MM.1S (cell line): Measurements from ENCODE around the gene SCD.
"Not testable (repeated sequence)": the region's sequence is repeated elsewhere in the genome, so short reads cannot be mapped to it uniquely, and the experiment has no call there.

ENCODE experiments used
- CTCF ChIP-seq: fragments of 300-600 bp; sonication (generic); IDR thresholded peaks from 2 replicates; pipeline ENCODE4 v1.5.1; 2016; ENCODE audit warnings: antibody characterized with exemption, low read length, mixed read lengths
- EZH2 ChIP-seq: fragments of 300-600 bp; sonication (generic); optimal IDR thresholded peaks from 2 replicates; pipeline ENCODE3; 2017; ENCODE audit warnings: low read depth, mild to moderate bottlenecking, antibody characterized with exemption, low read length, mixed read lengths

GRCh38 chr10:100374677-100375353 is 27.8 kb downstream of the SCD start:
- TF ChIP-seq CTCF, EZH2: not testable (repeated sequence)
